Breast epithelium (tissue), 3 donors: Measurements from ENCODE around the gene CTAGE4.
"Not testable (repeated sequence)": the region's sequence is repeated elsewhere in the genome, so short reads cannot be mapped to it uniquely, and the experiment has no call there.

Experiments used
- POLR2AphosphoS5 ChIP-seq, 3 donors: sonication (generic); formaldehyde crosslinking; IDR thresholded peaks; one replicate each; pipeline ENCODE4 v1.6.1; 2017; ENCODE audit warnings: antibody characterized with exemption in 3 of 3
- TF ChIP-seq, protein P1 (sequence below), 3 donors: fragments of 450-650 bp; IDR thresholded peaks; one replicate each; pipeline ENCODE4 v1.5.1; 2016 to 2017; ENCODE audit warnings: antibody characterized with exemption in 3 of 3, mild to moderate bottlenecking in 3 of 3, moderate library complexity in 3 of 3

DNA sequence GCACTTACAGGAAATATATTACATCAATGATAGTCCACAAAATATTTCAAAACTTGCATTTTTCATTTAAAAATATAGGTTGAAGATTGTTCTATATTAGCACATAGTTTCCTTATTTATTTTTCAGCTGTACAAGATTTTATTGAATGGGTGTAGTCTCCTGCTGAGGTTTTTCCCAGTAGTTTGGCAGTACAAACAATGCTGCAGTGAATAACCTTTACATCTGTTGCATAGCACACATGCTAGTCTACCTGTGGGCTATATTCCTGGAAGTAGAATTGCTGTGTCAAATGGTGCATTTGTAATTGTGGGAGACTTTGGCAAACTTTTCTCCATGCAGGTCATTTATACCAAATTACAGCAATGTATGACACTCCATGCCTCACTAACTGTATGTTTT lies 37.3 kb downstream of the CTAGE4 start:
- TF ChIP-seq, protein P1, sequence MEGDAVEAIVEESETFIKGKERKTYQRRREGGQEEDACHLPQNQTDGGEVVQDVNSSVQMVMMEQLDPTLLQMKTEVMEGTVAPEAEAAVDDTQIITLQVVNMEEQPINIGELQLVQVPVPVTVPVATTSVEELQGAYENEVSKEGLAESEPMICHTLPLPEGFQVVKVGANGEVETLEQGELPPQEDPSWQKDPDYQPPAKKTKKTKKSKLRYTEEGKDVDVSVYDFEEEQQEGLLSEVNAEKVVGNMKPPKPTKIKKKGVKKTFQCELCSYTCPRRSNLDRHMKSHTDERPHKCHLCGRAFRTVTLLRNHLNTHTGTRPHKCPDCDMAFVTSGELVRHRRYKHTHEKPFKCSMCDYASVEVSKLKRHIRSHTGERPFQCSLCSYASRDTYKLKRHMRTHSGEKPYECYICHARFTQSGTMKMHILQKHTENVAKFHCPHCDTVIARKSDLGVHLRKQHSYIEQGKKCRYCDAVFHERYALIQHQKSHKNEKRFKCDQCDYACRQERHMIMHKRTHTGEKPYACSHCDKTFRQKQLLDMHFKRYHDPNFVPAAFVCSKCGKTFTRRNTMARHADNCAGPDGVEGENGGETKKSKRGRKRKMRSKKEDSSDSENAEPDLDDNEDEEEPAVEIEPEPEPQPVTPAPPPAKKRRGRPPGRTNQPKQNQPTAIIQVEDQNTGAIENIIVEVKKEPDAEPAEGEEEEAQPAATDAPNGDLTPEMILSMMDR (IDR thresholded peaks at IDR 0.05): not testable (repeated sequence)
- not testable (repeated sequence) for TF ChIP-seq POLR2AphosphoS5 (IDR thresholded peaks at IDR 0.05)
